ENCODE measurements around the gene ATOSB.
"Not testable (repeated sequence)": the region's sequence is repeated elsewhere in the genome, so short reads cannot be mapped to it uniquely, and the experiment has no call there.

ATOSB gene, protein sequence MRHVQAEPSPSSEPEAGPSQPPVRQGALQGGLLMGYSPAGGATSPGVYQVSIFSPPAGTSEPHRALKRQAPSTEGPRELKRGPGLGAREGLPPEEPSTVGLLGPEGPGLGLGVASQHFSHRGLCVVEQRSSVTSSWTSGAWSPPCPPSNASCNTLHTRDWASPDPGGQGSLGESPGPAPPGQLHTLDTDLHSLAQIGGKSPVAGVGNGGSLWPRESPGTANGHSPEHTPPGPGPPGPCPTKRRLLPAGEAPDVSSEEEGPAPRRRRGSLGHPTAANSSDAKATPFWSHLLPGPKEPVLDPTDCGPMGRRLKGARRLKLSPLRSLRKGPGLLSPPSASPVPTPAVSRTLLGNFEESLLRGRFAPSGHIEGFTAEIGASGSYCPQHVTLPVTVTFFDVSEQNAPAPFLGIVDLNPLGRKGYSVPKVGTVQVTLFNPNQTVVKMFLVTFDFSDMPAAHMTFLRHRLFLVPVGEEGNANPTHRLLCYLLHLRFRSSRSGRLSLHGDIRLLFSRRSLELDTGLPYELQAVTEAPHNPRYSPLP

DNA sequence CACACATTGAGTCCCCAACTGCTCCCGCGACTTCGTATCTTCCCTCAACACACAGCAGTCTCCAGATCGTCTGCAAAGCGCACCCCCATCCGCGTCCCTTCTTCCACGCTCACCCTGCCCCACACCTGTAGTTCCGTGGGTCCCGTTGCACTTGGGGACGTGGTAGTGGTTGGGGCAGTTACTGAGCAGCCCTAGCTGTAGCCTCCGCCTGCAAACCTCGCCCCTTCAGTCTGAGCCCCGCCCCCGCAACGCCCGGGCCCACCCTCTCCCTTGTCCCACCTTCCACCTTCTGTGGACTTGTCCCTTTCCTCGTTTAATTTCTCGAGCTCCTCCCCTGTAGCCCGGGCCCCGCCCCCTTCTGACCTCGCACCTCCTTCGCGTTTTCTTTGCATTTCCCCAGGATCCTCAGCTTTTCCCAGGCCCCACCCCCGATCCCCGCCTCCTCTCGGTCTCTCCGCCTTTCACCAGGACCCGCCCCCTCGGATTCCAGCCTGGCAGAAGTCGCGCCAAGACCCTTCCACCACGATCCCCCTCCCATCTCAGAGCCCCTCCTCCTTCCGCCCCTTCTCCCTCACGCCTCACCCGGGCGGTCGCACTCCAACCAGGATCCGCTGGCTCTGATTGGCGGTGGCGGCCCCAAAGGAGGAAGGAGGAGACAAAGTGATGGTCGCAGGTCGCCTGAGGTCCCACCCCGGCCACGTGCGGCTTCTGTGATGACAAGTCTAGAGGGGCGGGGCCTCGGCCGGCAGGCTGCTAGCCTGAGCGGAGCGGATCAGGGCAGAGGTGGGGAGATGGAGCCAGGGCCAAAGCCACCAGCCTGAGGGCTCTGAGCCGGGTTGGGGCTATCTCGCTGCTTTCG is at the start of gene ATOSB:
ATOSB (minus strand) TSS at position 183 of the 859 bp plus-strand sequence. CDS start 7,588 bp downstream, outside the sequence.
- DNase-seq (ENCODE audit: low spot score): peak; percentile 99

DNA sequence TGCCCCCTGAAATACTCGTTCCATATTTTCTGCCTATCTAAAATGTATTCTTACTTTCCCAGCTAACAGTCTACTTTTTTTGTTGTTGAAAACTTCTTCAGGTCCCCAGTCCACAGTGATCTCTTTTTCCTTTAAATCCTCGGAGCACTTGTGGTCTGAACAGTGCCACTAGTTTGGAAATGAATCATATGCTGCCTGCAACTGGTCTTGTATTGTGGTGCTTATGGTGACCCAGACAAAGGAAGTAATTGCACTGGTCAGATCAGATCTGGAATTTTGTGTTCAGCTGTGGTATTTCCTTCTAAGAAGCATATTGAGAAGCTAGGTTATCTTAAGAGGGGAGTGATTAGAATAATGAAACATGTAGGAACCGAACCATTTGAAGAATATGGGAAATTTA is 49.0 kb upstream of the ATOSB start:
- DNase-seq (ENCODE audit: low spot score): no peak

GRCh38 chr9:35163413-35163812 is 47.8 kb upstream of the ATOSB start:
- no peak for DNase-seq (ENCODE audit: low spot score)

GRCh38 chr9:35162605-35163315 is 47.1 kb upstream of the ATOSB start:
- DNase-seq (ENCODE audit: low spot score): no peak

DNA sequence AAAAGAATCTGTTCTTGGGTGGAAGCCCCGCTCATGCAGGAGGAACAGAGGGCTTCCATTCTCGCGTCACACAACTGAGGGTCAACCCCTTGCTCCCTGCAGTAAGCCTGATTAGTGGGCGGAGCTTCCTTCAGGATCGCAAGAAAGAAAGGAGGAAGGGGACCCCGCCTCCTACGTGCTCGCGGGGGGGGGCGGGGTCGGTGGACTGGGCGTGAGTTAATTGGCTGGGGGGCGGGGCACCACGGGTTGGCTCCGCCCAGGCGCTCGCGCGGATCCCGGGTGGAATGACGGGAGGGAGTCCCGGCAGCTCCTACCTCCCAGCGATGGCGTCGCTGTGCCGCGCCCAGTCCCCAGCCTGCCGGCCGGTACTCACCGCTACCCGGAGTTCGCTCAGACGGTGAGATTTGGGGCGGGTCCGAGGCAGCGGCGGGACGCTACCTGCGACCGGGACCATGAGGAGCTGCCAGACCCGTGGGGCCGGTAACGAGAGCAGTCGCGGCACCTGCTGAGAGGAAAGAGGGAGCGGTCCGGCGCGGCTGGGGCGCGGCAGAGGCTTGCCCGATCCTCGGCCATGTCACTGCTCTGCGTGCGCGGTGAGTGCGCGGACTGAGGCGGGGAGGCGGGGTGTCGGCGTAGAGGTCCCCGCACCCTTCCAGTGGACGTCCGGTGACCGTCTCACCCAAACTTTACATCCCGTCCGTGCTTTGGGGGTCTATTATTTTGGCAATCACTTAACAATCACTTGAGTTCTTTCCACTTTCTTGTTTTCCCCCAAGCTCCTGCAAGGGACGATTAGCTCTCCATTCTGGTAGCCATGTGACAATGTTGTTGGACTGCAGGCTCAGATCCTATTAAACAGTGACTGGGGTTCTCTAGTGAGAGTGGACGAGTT is 46.3 kb upstream of the ATOSB start, which contains the start of gene UNC13B:
UNC13B (plus strand) TSS at position 297 of the 892 bp plus-strand sequence; CDS start at position 572, 275 bp downstream.
- DNase-seq (ENCODE audit: low spot score): peak; percentile 94

DNA sequence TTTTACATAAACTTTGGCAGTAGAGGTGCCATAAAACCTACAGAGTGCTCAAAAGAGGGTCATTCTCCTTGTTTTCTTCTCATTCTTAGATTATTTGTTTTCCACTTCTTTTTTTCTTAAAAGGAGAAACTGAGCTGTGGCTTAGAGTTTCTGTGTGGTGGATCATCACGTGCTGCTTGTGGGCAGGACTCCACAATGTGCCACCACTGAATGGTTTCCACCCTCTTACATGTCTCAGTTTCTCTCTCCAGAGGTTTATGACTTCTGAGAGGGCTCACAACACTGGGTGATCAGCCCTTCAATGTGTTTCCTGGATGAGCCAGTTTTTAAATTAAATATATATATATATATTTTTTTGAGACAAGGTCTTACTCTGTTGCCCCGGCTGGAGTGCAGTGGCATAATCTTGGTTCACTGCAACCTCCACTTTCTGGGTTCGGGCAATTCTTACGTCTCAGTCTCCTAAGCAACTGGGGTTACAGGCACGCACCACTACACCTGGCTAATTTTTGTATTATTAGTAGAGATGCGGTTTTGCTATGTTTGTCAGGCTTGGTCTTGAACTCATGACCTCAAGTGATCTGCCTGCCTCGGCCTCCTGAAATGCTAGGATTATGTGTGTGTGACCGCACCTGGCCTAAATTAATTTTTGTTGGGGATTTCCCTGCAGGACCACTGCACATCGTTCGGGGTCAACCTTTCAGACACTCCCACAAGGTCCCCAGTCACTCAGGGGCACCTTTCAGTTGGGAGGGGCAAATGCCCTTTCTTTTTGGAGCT is 43.0 kb upstream of the ATOSB start:
- no peak for DNase-seq (ENCODE audit: low spot score)

DNA sequence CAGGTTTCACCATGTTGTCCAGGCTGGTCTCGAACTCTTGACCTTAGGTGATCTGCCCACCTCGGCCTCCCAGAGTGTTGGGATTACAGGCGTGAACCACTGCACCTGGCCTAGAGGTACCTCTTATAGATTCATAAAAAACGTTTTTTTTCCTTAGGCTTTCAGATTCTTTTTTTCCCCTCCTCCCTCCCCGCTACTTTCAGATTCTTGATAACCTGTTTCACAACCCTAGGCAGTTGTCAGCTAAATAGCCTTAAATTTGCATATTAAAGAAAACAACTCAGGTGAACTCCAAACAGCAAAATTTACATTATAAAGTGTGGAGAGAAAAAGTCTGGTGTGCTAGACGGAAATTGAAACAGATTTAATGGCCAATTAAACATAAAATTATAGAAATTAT is 42.2 kb upstream of the ATOSB start:
- DNase-seq (ENCODE audit: low spot score): not testable (repeated sequence)

DNA sequence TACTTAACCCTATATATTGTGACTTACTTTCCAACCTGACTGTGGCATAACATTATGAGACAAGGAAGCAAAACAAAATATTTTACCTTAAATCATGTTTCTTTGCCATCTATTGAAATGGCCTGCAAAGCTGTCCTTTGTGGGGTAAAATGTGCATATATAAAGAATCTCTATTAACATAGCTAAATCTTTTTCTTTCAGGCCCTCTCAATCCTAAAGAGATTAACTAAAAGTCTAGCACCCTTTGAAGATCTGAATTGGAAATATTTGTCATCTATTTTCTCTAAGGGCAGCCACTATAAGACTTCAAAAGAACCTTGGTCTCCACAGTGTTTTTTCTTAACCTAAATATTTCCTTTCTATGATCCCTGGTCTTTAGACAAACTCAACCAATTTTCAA is 41.1 kb upstream of the ATOSB start:
- DNase-seq (ENCODE audit: low spot score): no peak

GRCh38 chr9:35152926-35153325 is 37.3 kb upstream of the ATOSB start:
- DNase-seq (ENCODE audit: low spot score): no peak

DNA sequence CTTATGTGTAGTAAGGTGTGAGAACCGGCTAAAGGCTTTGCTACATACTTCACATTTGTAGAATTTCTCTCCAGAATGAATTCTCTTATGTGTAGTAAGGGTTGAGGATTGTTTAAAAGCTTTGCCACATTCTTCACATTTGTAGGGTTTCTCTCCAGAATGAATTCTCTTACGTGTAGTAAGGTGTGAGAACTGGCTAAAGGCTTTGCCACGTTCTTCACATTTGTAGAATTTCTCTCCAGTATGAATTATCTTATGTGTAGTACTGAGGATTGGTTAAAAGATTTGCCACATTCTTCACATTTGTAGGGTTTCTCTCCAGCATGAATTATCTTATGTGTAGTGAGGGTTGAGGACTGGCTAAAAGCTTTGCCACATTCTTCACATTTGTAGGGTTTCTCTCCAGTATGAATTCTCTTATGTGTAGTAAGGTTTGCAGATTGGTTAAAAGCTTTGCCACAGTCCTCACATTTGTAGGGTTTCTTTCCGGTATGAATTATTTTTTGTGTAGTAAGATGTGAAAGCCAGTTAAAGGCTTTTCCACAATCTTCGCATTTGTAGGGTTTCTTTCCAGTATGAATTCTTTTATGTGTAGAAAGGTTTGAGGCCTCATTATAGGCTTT is 32.4 kb upstream of the ATOSB start:
- DNase-seq (ENCODE audit: low spot score): not testable (repeated sequence)

- DNase-seq (ENCODE audit: low spot score): no peak
These were observed 26.4 kb upstream of the ATOSB start for GRCh38 chr9:35142037-35142436.

- no peak for DNase-seq (ENCODE audit: low spot score)
These were observed 24.4 kb upstream of the ATOSB start for GRCh38 chr9:35140093-35140492.

- DNase-seq (ENCODE audit: low spot score): no peak
These were observed 21.2 kb upstream of the ATOSB start for GRCh38 chr9:35136866-35137265.

GRCh38 chr9:35135988-35136387 is 20.3 kb upstream of the ATOSB start:
- no peak for DNase-seq (ENCODE audit: low spot score)

- no peak for DNase-seq (ENCODE audit: low spot score)
These were observed 19.3 kb upstream of the ATOSB start for GRCh38 chr9:35134920-35135319.

GRCh38 chr9:35116898-35117551 is 1.4 kb upstream of the ATOSB start:
- peak; percentile 85 for DNase-seq (ENCODE audit: low spot score)

DNA sequence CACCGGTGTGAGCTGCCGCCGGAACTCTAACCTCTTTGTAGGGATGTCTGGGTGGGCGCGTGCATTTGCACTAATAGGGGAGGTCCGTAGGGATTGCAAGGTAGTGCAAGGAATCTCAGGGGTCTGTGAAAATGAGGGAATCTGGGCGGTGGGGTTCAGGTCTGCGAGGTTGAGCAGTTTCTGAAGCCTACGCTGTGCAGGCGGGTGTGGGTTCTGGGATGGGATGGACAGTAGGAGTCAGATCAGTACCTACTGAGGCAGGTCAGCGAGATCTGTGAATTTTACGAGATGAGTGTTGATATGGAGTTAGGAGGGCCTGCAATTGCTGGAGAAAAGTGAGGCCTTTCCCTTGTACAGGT is 856 bp upstream of the ATOSB start:
- no peak for DNase-seq (ENCODE audit: low spot score)

- peak; percentile 69 for DNase-seq (ENCODE audit: low spot score)
These were observed 628 bp downstream of the ATOSB start for GRCh38 chr9:35114840-35115628.
